Naive B cell (primary cell): Measurements from ENCODE around the gene CIDEB. TPM values are rescaled to one million over a fixed set of nuclear protein-coding genes. Genes with fewer than 3 reads are reported as not detected.

Experiments
- ATAC-seq, 2 donors: fragments of 150-1000 bp; cut with Tn5 transposase; 2 replicates each; pipeline ENCODE4 v1.10.0; 2021; ENCODE audit warnings: low read depth in 2 of 2, mild to moderate bottlenecking in 2 of 2, moderate library complexity in 2 of 2
- DNase-seq: peaks from one replicate; pipeline ENCODE4 v3.0.0; 2022
- H3K27ac Mint-ChIP-seq, 6 donors: one replicate each; pipeline ENCODE4 v1.8.0; 2020 to 2022; ENCODE audit warnings: mild to moderate bottlenecking in 6 of 6, mixed read lengths in 6 of 6, moderate library complexity in 5 of 6, inconsistent platforms in 2 of 6
- H3K27me3 Mint-ChIP-seq, 3 donors: one replicate each; pipeline ENCODE4 v1.8.0; 2021 to 2022; ENCODE audit warnings: mixed read lengths in 3 of 3, mild to moderate bottlenecking in 1 of 3
- H3K36me3 Mint-ChIP-seq, 2 donors: one replicate each; pipeline ENCODE4 v1.8.0; 2020 to 2022; ENCODE audit warnings: mixed read lengths in 2 of 2, inconsistent platforms in 1 of 2, mild to moderate bottlenecking in 1 of 2
- H3K4me1 Mint-ChIP-seq, 3 donors: one replicate each; pipeline ENCODE4 v1.8.0; 2020 to 2022; ENCODE audit warnings: mixed read lengths in 3 of 3, inconsistent platforms in 1 of 3, mild to moderate bottlenecking in 1 of 3, moderate library complexity in 1 of 3
- H3K4me3 Mint-ChIP-seq, 8 donors: one replicate each; pipeline ENCODE4 v1.8.0; 2020 to 2022; ENCODE audit warnings: mild to moderate bottlenecking in 8 of 8, mixed read lengths in 8 of 8, moderate library complexity in 8 of 8, inconsistent platforms in 2 of 8
- H3K9me3 Mint-ChIP-seq, 7 donors: one replicate each; pipeline ENCODE4 v1.8.0; 2020 to 2022; ENCODE audit warnings: mixed read lengths in 7 of 7, mild to moderate bottlenecking in 5 of 7, inconsistent platforms in 2 of 7, moderate library complexity in 1 of 7
- polyA plus RNA-seq, 6 donors: library from polyadenylated mRNA; unstranded; fragments of 300-500 nt; fragmentation: Illumina TruSeq; gene quantifications; one replicate each; pipeline ENCODE4 v1.2.3, GENCODE V29; 2021; ENCODE audit warnings: low read depth in 6 of 6

The CIDEB gene
- polyA plus RNA-seq, 6 donors from 2014 or later: 4.9 to 10.4 (median 8.1) TPM

- Mint-ChIP-seq H3K4me1 (peaks cover 0 to 14% (median 6%) of the 10 kb centered on the region in 3 donors), H3K27me3 (no peaks in the 10 kb centered on the region), H3K9me3 (no peaks in the 10 kb centered on the region), H3K36me3 (peaks cover 7 to 22% of the 10 kb centered on the region in 2 donors), H3K27ac (peak within 1 kb of the TSS in 3 of 6 donors; percentile 50 to 86 (median 61)), H3K4me3 (no peak within 1 kb of the TSS)
- no peak for ATAC-seq
- no peak for DNase-seq
Observed at GRCh38 chr14:24262821-24263733, 44.7 kb downstream of the CIDEB start, which contains the start of gene TGM1. TSS of gene TGM1 (minus strand) at chr14:24263177. CDS start at chr14:24262352, 825 bp downstream.

- no peaks in the 10 kb centered on the region for H3K27me3 Mint-ChIP-seq
- peaks cover 3 to 16% of the 10 kb centered on the region in 2 donors for H3K36me3 Mint-ChIP-seq
- peaks cover 0 to 9% (median 3%) of the 10 kb centered on the region in 3 donors for H3K4me1 Mint-ChIP-seq
- DNase-seq (no peak), ATAC-seq (no peak)
- no peaks in the 10 kb centered on the region for H3K9me3 Mint-ChIP-seq
- no peak overlapping the region for H3K4me3 Mint-ChIP-seq
- H3K27ac Mint-ChIP-seq: peak overlapping the region in 1 of 6 donors; percentile 49
Observed at GRCh38 chr14:24261969-24262327, 45.8 kb downstream of the CIDEB start.

- no peak for ATAC-seq
Observed at GRCh38 chr14:24261256-24261968, 46.4 kb downstream of the CIDEB start.

GRCh38 chr14:24260780-24261157 is 47.0 kb downstream of the CIDEB start:
- Mint-ChIP-seq H3K36me3 (peaks cover 0 to 7% of the 10 kb centered on the region in 2 donors), H3K9me3 (no peaks in the 10 kb centered on the region), H3K4me3 (no peak overlapping the region), H3K27me3 (no peaks in the 10 kb centered on the region), H3K27ac (peak overlapping the region in 1 of 6 donors; percentile 12), H3K4me1 (no peaks in the 10 kb centered on the region)
- ATAC-seq: no peak
- no peak for DNase-seq

More at GRCh38 chr14:24261256-24261968, 46.4 kb downstream of the CIDEB start:
- H3K36me3 Mint-ChIP-seq: peaks cover 0 to 10% of the 10 kb centered on the region in 2 donors
- no peaks in the 10 kb centered on the region for H3K9me3 Mint-ChIP-seq
- H3K4me3 Mint-ChIP-seq: no peak overlapping the region
- DNase-seq: no peak
- peaks cover 0 to 4% (median 0%) of the 10 kb centered on the region in 3 donors for H3K4me1 Mint-ChIP-seq
- peak overlapping the region in 4 of 6 donors; percentile 12 to 80 (median 60) for H3K27ac Mint-ChIP-seq
- no peaks in the 10 kb centered on the region for H3K27me3 Mint-ChIP-seq

- peaks cover 0 to 7% of the 10 kb centered on the region in 2 donors for H3K36me3 Mint-ChIP-seq
- peak overlapping the region in 2 of 6 donors; percentile 12 to 75 for H3K27ac Mint-ChIP-seq
- no peaks in the 10 kb centered on the region for H3K4me1 Mint-ChIP-seq
- DNase-seq: no peak
- no peak for ATAC-seq
- H3K4me3 Mint-ChIP-seq: no peak overlapping the region
- no peaks in the 10 kb centered on the region for H3K27me3 Mint-ChIP-seq
- no peaks in the 10 kb centered on the region for H3K9me3 Mint-ChIP-seq
Observed at GRCh38 chr14:24260026-24260779, 47.6 kb downstream of the CIDEB start.

- Mint-ChIP-seq H3K9me3 (no peaks in the 10 kb centered on the region), H3K4me1 (no peaks in the 10 kb centered on the region), H3K4me3 (peak overlapping the region in 1 of 8 donors; percentile 21), H3K27ac (peak overlapping the region in 1 of 6 donors; percentile 75), H3K27me3 (no peaks in the 10 kb centered on the region), H3K36me3 (peaks cover 0 to 7% of the 10 kb centered on the region in 2 donors)
- DNase-seq: no peak
- ATAC-seq: no peak
Observed at GRCh38 chr14:24259282-24260025, 48.3 kb downstream of the CIDEB start.

- no peaks in the 10 kb centered on the region for H3K4me1 Mint-ChIP-seq
- no peaks in the 10 kb centered on the region for H3K9me3 Mint-ChIP-seq
- H3K36me3 Mint-ChIP-seq: peaks cover 0 to 7% of the 10 kb centered on the region in 2 donors
- no peak for DNase-seq
- peak overlapping the region in 1 of 6 donors; percentile 39 for H3K27ac Mint-ChIP-seq
- no peak overlapping the region for H3K4me3 Mint-ChIP-seq
- H3K27me3 Mint-ChIP-seq: no peaks in the 10 kb centered on the region
- no peak for ATAC-seq
Observed at GRCh38 chr14:24258548-24259265, 49.1 kb downstream of the CIDEB start.

- ATAC-seq (no peak), DNase-seq (no peak)
- no peaks in the 10 kb centered on the region for H3K27me3 Mint-ChIP-seq
- no peak overlapping the region for H3K4me3 Mint-ChIP-seq
- H3K27ac Mint-ChIP-seq: peak overlapping the region in 1 of 6 donors; percentile 39
- H3K36me3 Mint-ChIP-seq: peaks cover 0 to 7% of the 10 kb centered on the region in 2 donors
- no peaks in the 10 kb centered on the region for H3K4me1 Mint-ChIP-seq
- H3K9me3 Mint-ChIP-seq: no peaks in the 10 kb centered on the region
Observed at GRCh38 chr14:24258119-24258518, 49.7 kb downstream of the CIDEB start.

GRCh38 chr14:24256960-24257359 is 50.8 kb downstream of the CIDEB start:
- no peaks in the 10 kb centered on the region for H3K4me1 Mint-ChIP-seq
- H3K36me3 Mint-ChIP-seq: peaks cover 0 to 7% of the 10 kb centered on the region in 2 donors
- ATAC-seq (no peak), DNase-seq (no peak)
- no peak overlapping the region for H3K27ac Mint-ChIP-seq
- peak overlapping the region in 1 of 8 donors; percentile 80 for H3K4me3 Mint-ChIP-seq
- H3K27me3 Mint-ChIP-seq: no peaks in the 10 kb centered on the region
- no peaks in the 10 kb centered on the region for H3K9me3 Mint-ChIP-seq

- Mint-ChIP-seq H3K27me3 (no peaks in the 10 kb centered on the region), H3K4me3 (no peak overlapping the region), H3K27ac (no peak overlapping the region), H3K9me3 (no peaks in the 10 kb centered on the region), H3K36me3 (peaks cover 0 to 4% of the 10 kb centered on the region in 2 donors), H3K4me1 (no peaks in the 10 kb centered on the region)
- no peak for ATAC-seq
- DNase-seq: no peak
Observed at GRCh38 chr14:24255931-24256711, 51.7 kb downstream of the CIDEB start.

- H3K9me3 Mint-ChIP-seq: no peaks in the 10 kb centered on the region
- peaks cover 0 to 6% (median 0%) of the 10 kb centered on the region in 3 donors for H3K4me1 Mint-ChIP-seq
- H3K36me3 Mint-ChIP-seq: no peaks in the 10 kb centered on the region
- no peak for DNase-seq
- H3K27me3 Mint-ChIP-seq: no peaks in the 10 kb centered on the region
- ATAC-seq: no peak
- no peak overlapping the region for H3K4me3 Mint-ChIP-seq
- H3K27ac Mint-ChIP-seq: peak overlapping the region in 1 of 6 donors; percentile 75
Observed at GRCh38 chr14:24255438-24255837, 52.3 kb downstream of the CIDEB start.
